Skin of body (tissue), 2 donors: Measurements from ENCODE around the gene LIMD2. TPM values are rescaled to one million over a fixed set of nuclear protein-coding genes. Genes with fewer than 3 reads are reported as not detected.

Experiments
- DNase-seq: peaks from one replicate; lab custom pipeline; 2025; lab: John Stamatoyannopoulos, UW
- total RNA-seq: library from RNA; depleted of rRNA; stranded (reverse); fragments of >200 nt; gene quantifications from one replicate; pipeline ENCODE4 v1.2.3, GENCODE V29; 2014

Gene LIMD2
- total RNA-seq, 1 donor from 2014 or later = 9.5 TPM

DNA sequence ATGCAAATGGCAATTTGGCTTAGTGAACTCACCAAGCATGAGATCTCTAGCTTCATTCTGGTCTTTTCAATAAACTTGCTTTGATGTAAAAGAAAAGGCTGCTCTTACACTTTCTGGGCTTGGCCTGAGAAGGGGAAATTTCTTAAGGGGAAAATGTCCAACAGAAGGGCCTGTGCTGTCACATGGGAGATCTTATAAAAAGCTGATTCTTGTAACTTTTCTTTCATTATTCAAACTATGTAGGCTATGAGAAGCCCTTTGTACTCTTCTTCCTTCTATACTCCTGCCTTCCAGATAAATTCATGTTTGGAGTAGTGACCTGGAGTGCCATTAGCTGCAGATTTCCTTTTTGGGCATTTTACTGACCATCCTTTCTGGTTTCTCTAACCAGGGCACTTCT, 16.9 kb downstream of the LIMD2 start:
- no peak for DNase-seq

DNA sequence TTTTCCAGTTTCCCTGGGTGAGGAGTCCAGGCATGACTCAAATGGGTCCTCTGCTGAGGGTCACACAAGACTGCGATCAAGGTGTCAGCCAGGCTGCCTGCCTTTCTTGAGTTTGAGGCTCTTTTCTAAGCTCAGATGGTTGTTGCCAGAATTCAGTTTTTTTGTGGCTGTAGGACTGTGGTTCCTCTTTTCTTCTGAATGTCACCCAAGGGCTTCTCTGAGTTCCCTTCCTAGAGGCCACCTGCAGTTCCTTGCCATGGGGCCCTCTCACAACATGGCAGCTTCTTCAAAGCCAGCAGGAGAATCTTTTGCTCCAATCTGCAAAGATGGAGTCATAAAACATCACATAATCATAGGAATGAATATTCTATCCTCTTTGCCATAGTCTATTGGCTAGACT, 17.5 kb downstream of the LIMD2 start:
- DNase-seq = no peak

DNA sequence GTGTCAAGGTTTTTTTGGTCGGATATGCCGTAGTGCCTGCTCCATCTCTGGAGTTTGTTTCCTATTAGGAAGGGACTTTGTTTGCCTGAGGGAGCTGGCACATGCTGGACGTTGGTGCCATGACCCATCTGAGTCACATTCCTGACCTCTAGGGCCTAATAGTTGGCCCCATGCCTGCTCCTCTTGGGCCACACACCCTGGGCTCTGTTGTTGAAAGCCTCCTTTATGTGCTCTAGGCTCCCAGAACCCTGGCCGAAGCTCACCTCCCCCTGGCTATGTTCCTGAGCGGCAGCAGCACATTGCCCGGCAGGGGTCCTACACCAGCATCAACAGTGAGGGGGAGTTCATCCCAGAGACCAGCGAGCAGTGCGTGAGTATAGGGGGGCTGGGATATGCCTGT, 18.4 kb downstream of the LIMD2 start:
- no peak for DNase-seq

GRCh38 chr17:63680700-63681099, 19.2 kb downstream of the LIMD2 start:
- DNase-seq = no peak

- no peak for DNase-seq
Observed at GRCh38 chr17:63679214-63679613, 20.7 kb downstream of the LIMD2 start.

DNA sequence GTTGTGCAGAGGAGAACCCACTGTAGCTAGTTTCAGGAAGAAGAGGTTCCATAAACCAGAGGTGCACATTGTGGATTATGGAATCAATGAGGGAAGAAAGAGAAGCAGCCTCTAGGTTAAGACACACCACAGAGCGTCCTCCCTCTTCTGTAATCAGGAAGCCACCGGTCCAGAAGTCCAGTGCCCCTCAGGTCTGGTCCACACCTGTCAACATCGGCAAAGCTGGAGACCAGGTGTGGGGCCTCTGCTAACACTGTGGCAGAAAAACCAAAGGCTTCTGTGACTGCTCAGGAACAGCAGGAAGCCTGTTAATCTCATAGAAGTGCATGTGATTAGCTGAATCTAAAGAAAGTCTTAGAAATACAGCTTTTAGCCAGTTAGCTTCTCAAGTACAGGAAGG, 23.3 kb downstream of the LIMD2 start:
- DNase-seq = no peak

- peak; percentile 34 for DNase-seq
Observed at GRCh38 chr17:63675607-63676546, 24.0 kb downstream of the LIMD2 start.

GRCh38 chr17:63675231-63675606, 24.7 kb downstream of the LIMD2 start:
- DNase-seq = no peak

- DNase-seq = no peak
Observed at GRCh38 chr17:63672856-63673255, 27.1 kb downstream of the LIMD2 start.

GRCh38 chr17:63665527-63666214, 34.3 kb downstream of the LIMD2 start:
- DNase-seq = no peak

DNA sequence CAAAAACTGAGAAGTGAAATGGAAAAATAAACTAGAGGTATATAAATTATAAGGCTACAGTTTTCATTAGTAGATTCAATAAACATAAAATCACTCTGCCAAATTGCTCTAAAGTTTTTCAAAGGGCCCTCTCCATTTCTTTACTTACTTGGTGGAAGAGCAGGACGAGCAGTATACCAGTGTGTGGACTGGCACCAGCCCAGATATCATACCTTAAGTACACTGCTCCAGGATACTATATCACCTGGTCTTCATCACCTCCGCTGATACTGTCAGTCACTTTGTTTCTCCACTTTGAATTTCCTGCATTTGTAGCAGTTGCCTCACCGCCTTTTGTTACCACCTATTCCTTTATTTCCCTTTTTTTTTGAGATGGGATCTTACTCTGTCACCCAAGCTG, 40.1 kb downstream of the LIMD2 start:
- DNase-seq = no peak

DNA sequence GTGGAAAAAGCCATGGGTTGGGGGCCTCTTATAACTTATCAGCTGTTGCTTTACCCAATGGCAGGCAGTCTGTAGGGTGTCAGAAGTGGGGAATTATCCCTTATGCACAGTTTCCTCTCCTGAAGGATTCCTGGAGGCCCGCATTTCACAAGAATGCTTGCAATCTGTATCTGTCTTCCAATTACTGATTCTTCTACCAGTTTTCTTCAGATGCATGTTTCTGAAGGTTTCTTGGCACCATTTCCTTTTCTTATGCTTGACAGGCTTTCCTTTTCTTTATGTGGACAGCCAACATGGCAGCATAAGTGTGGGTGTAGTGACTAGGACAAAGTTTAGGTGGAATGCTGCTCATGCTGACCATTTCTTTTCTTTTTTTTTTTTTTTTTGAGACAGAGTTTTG, 41.6 kb downstream of the LIMD2 start:
- no peak for DNase-seq

DNA sequence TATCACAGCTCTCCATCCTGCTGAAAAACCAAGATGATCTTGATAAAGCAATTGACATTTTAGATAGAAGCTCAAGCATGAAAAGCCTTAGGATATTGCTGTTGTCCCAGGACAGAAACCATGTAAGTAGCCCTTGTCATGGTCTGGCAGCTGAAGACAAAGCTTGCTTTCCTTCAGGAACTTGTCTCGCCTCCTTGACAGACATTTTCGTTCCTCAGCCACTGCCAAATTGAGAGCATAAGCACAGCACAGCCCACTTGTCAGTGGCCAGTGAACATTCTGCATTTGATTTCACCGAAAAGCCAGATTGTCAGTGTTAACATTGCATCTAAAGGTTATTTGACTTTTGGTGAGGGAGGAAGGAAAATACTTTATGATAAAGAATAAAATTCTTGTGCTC, 42.1 kb downstream of the LIMD2 start:
- no peak for DNase-seq

DNA sequence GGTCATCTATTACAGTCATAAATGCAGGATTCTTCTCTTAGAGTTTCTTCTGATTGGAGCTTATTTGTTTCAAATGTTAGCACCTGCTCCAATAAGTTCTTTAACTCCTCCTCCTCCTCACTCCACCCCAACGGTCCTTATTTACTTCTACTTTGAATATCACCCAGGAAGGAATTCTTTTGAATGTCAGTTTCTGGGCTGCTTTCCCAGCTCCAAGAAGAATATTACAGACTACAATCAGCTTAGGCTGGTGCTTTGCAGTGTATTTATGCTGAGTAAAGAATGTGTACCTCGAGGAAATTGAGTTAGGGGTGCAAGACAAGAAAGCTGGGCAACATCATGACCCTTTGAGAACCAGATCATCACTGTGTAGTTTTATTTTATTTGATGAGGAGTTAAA, 46.9 kb downstream of the LIMD2 start:
- DNase-seq = no peak

- no peak for DNase-seq
Observed at GRCh38 chr17:63652106-63652505, 47.8 kb downstream of the LIMD2 start.

GRCh38 chr17:63649813-63650212, 50.1 kb downstream of the LIMD2 start:
- DNase-seq = no peak

DNA sequence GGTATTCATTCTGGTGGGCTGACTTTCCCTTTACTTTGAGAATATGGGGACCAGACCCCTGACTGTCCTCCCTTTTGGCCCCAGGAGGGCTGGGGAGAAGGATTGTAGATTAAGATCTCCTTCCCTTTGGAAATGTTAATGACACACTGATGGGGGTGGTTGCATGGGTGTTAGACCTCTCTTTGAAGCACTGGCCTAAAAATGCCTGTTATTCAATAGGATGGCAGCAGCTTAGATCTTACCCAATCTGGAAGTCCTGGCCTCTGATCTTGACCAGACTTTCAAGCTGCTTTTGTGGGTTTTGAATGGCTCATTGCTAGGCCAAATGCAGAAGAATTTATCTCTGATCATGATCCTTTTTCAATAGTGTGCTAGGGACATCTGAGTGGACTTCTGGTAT, 52.0 kb downstream of the LIMD2 start:
- DNase-seq = no peak

DNA sequence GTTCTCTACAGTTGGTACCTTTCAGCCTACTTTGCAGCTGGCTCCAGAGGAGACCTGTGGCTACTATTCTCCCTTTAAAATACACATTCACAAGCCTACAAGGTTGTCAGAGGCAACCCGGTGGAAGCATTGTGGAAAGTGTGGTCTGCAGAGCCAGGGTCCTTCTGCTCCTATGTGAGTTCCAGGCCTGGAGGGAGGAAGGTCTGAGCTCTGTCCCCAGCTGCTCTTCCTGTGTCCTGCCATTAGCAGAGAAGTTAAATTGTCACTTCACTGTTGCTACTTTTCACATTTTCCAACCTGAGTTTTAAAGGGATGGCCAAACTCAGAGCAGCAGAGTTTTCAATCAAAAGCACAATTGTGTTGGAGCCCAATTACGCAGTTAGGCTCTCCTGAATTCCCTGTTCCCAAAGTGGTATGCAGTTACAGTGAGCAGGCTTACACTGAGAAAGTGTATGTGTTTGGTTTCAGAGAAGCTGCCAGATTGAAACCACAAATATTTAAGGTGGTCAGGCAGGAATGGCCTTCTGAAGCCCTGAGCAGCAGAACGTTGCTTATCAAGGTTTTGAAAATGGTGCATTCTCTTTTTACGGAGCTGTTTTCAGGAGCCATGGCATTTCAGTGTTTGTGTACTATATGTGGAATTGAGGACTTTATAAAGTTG, 52.7 kb downstream of the LIMD2 start:
- DNase-seq = no peak

DNA sequence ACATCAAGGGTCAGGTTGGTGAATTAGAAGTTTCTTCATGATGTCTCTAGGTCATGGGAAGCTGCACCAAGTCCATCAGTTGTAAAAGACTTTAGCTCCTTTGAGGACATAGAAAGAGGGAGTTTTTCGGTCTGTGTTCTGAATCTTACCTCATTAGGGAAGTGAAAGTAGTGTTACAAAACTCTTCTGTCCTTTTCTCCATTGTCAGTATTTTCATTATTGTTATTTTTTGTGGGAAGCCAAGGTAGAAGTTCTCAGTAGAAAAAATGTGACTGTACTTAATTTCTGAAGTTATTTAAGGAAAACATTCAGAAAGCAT, 53.5 kb downstream of the LIMD2 start:
- no peak for DNase-seq
